HEK293 (cell line): ENCODE results near the gene SMURF2.

ENCODE experiments used
- CTCF ChIP-seq: fragments of 450-650 bp; formaldehyde crosslinking; IDR thresholded peaks from 2 replicates; pipeline ENCODE4 v1.5.1; 2016; ENCODE audit warnings: missing biosample characterization, missing genetic modification characterization
- GLIS1 ChIP-seq: fragments of 450-650 bp; formaldehyde crosslinking; IDR thresholded peaks from 2 replicates; pipeline ENCODE4 v1.5.1; 2016; ENCODE audit warnings: missing biosample characterization, missing genetic modification characterization
- GLIS2 ChIP-seq: fragments of 450-650 bp; formaldehyde crosslinking; IDR thresholded peaks from 2 replicates; pipeline ENCODE4 v1.5.1; 2016; ENCODE audit warnings: missing biosample characterization, missing genetic modification characterization
- KLF8 ChIP-seq: fragments of 450-650 bp; formaldehyde crosslinking; IDR thresholded peaks from 2 replicates; pipeline ENCODE4 v1.5.1; 2016; ENCODE audit warnings: missing biosample characterization, missing genetic modification characterization
- OVOL3 ChIP-seq: fragments of 450-650 bp; formaldehyde crosslinking; IDR thresholded peaks from 2 replicates; pipeline ENCODE4 v1.5.1; 2016; ENCODE audit warnings: missing biosample characterization, missing genetic modification characterization
- PRDM1 ChIP-seq: fragments of 450-650 bp; formaldehyde crosslinking; IDR thresholded peaks from 2 replicates; pipeline ENCODE4; 2016; ENCODE audit warnings: missing biosample characterization, missing genetic modification characterization
- PRDM10 ChIP-seq: fragments of 450-650 bp; formaldehyde crosslinking; IDR thresholded peaks from 2 replicates; pipeline ENCODE4 v1.5.1; 2016; ENCODE audit warnings: missing biosample characterization, missing genetic modification characterization
- SETDB1 ChIP-seq: IDR thresholded peaks from one replicate; pipeline ENCODE4 v1.6.1; 2017; ENCODE audit warnings: mild to moderate bottlenecking, low read length, moderate library complexity, mixed read lengths; ENCODE audit not compliant: insufficient read length
- TCF7L2 ChIP-seq: IDR thresholded peaks from 2 replicates; pipeline ENCODE4 v1.6.1; 2011; ENCODE audit warnings: low read depth, mild to moderate bottlenecking, inconsistent platforms, low read length, moderate library complexity, borderline replicate concordance
- ZBTB11 ChIP-seq: fragments of 450-650 bp; formaldehyde crosslinking; conservative IDR thresholded peaks from 2 replicates; pipeline ENCODE4 v1.5.1; 2016; ENCODE audit warnings: low read depth, missing biosample characterization, missing genetic modification characterization
- ZBTB7A ChIP-seq: fragments of 450-650 bp; formaldehyde crosslinking; IDR thresholded peaks from 2 replicates; pipeline ENCODE4 v1.5.1; 2016; ENCODE audit warnings: low read depth, missing biosample characterization, missing genetic modification characterization
- ZFP69B ChIP-seq: fragments of 450-650 bp; formaldehyde crosslinking; IDR thresholded peaks from 2 replicates; pipeline ENCODE4 v1.5.1; 2016; ENCODE audit warnings: missing biosample characterization, missing genetic modification characterization
- ZNF112 ChIP-seq: fragments of 450-650 bp; formaldehyde crosslinking; IDR thresholded peaks from 2 replicates; pipeline ENCODE4 v1.5.0; 2017; ENCODE audit warnings: missing biosample characterization, missing genetic modification characterization
- ZNF133 ChIP-seq: fragments of 450-650 bp; formaldehyde crosslinking; IDR thresholded peaks from 2 replicates; pipeline ENCODE4 v1.5.1; 2016; ENCODE audit warnings: missing biosample characterization, missing genetic modification characterization
- ZNF155 ChIP-seq: fragments of 450-650 bp; formaldehyde crosslinking; IDR thresholded peaks from 2 replicates; pipeline ENCODE4 v1.5.1; 2016; ENCODE audit warnings: missing biosample characterization, missing genetic modification characterization
- ZNF19 ChIP-seq: fragments of 450-650 bp; formaldehyde crosslinking; IDR thresholded peaks from 2 replicates; pipeline ENCODE4; 2016; ENCODE audit warnings: missing biosample characterization, missing genetic modification characterization, low read depth
- ZNF211 ChIP-seq: fragments of 450-650 bp; formaldehyde crosslinking; IDR thresholded peaks from 2 replicates; pipeline ENCODE4 v1.5.1; 2016; ENCODE audit warnings: low read depth, missing biosample characterization, missing genetic modification characterization
- ZNF223 ChIP-seq: fragments of 450-650 bp; formaldehyde crosslinking; IDR thresholded peaks from 2 replicates; pipeline ENCODE4 v1.5.1; 2016; ENCODE audit warnings: missing biosample characterization, missing genetic modification characterization
- ZNF311 ChIP-seq: fragments of 450-650 bp; formaldehyde crosslinking; IDR thresholded peaks from 2 replicates; pipeline ENCODE4 v1.5.1; 2017; ENCODE audit warnings: missing biosample characterization, missing genetic modification characterization, borderline replicate concordance
- ZNF398 ChIP-seq: fragments of 450-650 bp; formaldehyde crosslinking; IDR thresholded peaks from 2 replicates; pipeline ENCODE4 v1.5.1; 2017; ENCODE audit warnings: missing biosample characterization, missing genetic modification characterization
- ZNF426 ChIP-seq: fragments of 450-650 bp; formaldehyde crosslinking; IDR thresholded peaks from 2 replicates; pipeline ENCODE4 v1.5.1; 2017; ENCODE audit warnings: missing biosample characterization, missing genetic modification characterization, mild to moderate bottlenecking, inconsistent platforms, moderate library complexity
- ZNF48 ChIP-seq: fragments of 450-650 bp; formaldehyde crosslinking; IDR thresholded peaks from 2 replicates; pipeline ENCODE4 v1.5.1; 2016; ENCODE audit warnings: missing biosample characterization, missing genetic modification characterization
- ZNF530 ChIP-seq: fragments of 450-650 bp; formaldehyde crosslinking; IDR thresholded peaks from 2 replicates; pipeline ENCODE4 v1.5.1; 2016; ENCODE audit warnings: low read depth, missing biosample characterization, missing genetic modification characterization
- ZNF585B ChIP-seq: fragments of 450-650 bp; formaldehyde crosslinking; IDR thresholded peaks from 2 replicates; pipeline ENCODE4 v1.5.1; 2016; ENCODE audit warnings: missing biosample characterization, missing genetic modification characterization
- ZNF621 ChIP-seq: fragments of 450-650 bp; formaldehyde crosslinking; IDR thresholded peaks from 2 replicates; pipeline ENCODE4 v1.5.1; 2017; ENCODE audit warnings: missing biosample characterization, missing genetic modification characterization
- ZNF664 ChIP-seq: fragments of 450-650 bp; formaldehyde crosslinking; IDR thresholded peaks from 2 replicates; pipeline ENCODE4 v1.5.1; 2016; ENCODE audit warnings: missing biosample characterization, missing genetic modification characterization
- ZNF670 ChIP-seq: fragments of 450-650 bp; formaldehyde crosslinking; IDR thresholded peaks from 2 replicates; pipeline ENCODE4 v1.5.1; 2016; ENCODE audit warnings: missing biosample characterization, missing genetic modification characterization, low read depth
- ZNF776 ChIP-seq: fragments of 450-650 bp; formaldehyde crosslinking; IDR thresholded peaks from 2 replicates; pipeline ENCODE4 v1.5.0; 2017; ENCODE audit warnings: missing biosample characterization, missing genetic modification characterization, borderline replicate concordance
- TF ChIP-seq, protein P1 (sequence below): fragments of 450-650 bp; formaldehyde crosslinking; IDR thresholded peaks from 2 replicates; pipeline ENCODE4 v1.5.1; 2016; ENCODE audit warnings: missing biosample characterization, missing genetic modification characterization

Gene SMURF2

GRCh38 chr17:64607862-64608565, 54.1 kb downstream of the SMURF2 start (continued):
- TF ChIP-seq ZBTB7A (tag by site-specific recombination) (no peak), ZNF223 (peak; percentile 76; the same call in 1 of the 2 replicates), ZNF426 (tag by site-specific recombination) (peak; percentile 99), ZNF621 (tag by site-specific recombination) (no peak), ZNF664 (peak; percentile 90), GLIS2 (no peak), ZNF670 (tag by site-specific recombination) (no peak), GLIS1 (tag by site-specific recombination) (no peak), PRDM1 (tag by site-specific recombination) (no peak), ZNF19 (tag by site-specific recombination) (0 out of 2 replicates have a peak, but pooled peaks have one; percentile 35), ZNF133 (tag by site-specific recombination) (no peak), ZNF155 (tag by site-specific recombination) (no peak), ZFP69B (tag by site-specific recombination) (no peak), ZNF585B (tag by site-specific recombination) (no peak), ZNF48 (tag by site-specific recombination) (no peak), ZBTB11 (peak; percentile 86), ZNF776 (no peak), SETDB1 (no peak), TCF7L2 (no peak), ZNF211 (no peak), KLF8 (no peak), ZNF398 (no peak), ZNF530 (tag by site-specific recombination) (peak; percentile 58; the same call in 1 of the 2 replicates), ZNF311 (tag by site-specific recombination) (no peak), OVOL3 (tag by site-specific recombination) (no peak), ZNF112 (tag by site-specific recombination) (no peak), CTCF (tag by site-specific recombination) (no peak), PRDM10 (no peak)
- TF ChIP-seq, protein P1, sequence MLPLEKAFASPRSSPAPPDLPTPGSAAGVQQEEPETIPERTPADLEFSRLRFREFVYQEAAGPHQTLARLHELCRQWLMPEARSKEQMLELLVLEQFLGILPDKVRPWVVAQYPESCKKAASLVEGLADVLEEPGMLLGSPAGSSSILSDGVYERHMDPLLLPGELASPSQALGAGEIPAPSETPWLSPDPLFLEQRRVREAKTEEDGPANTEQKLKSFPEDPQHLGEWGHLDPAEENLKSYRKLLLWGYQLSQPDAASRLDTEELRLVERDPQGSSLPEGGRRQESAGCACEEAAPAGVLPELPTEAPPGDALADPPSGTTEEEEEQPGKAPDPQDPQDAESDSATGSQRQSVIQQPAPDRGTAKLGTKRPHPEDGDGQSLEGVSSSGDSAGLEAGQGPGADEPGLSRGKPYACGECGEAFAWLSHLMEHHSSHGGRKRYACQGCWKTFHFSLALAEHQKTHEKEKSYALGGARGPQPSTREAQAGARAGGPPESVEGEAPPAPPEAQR (tag by site-specific recombination) = no peak
